Activated naive CD8-positive, alpha-beta T cell (primary cell): ENCODE data around the gene WIF1.

Experiments
- H3K27ac Mint-ChIP-seq: one replicate; pipeline ENCODE4 v1.8.0; 2021; ENCODE audit warnings: mixed read lengths
- H3K27me3 Mint-ChIP-seq: one replicate; pipeline ENCODE4 v1.8.0; 2021; ENCODE audit warnings: mixed read lengths
- H3K36me3 Mint-ChIP-seq: one replicate; pipeline ENCODE4 v1.8.0; 2021; ENCODE audit warnings: mixed read lengths
- H3K4me1 Mint-ChIP-seq: one replicate; pipeline ENCODE4 v1.8.0; 2021; ENCODE audit warnings: low read depth, mixed read lengths
- H3K4me3 Mint-ChIP-seq: one replicate; pipeline ENCODE4 v1.8.0; 2021; ENCODE audit warnings: mild to moderate bottlenecking, mixed read lengths
- H3K9me3 Mint-ChIP-seq: one replicate; pipeline ENCODE4 v1.8.0; 2021; ENCODE audit warnings: low read depth, mixed read lengths

WIF1 gene

DNA sequence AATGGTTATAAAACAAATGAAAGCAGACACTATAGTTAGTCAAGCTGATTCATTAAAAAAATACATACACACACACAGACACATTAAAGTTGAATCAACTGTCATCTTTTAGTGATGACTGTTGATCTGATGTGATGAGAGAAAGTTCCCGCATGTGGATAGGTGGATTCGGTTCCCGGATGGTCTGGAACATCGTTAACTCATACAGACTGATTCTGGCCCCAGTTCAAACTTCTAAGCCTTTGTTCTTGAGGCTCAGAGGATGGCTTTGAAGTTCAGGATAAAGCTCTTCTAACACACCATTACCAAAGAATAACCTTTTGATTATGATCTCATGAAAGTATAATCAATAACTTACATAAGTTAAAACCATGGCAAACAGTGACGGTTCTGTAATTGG lies 27.5 kb downstream of the WIF1 start:
- H3K4me1 Mint-ChIP-seq = no peaks in the 10 kb centered on the region
- H3K4me3 Mint-ChIP-seq = no peak overlapping the region
- H3K27me3 Mint-ChIP-seq = peaks cover 16% of the 10 kb centered on the region
- no peak overlapping the region for H3K27ac Mint-ChIP-seq
- no peaks in the 10 kb centered on the region for H3K36me3 Mint-ChIP-seq
- no peaks in the 10 kb centered on the region for H3K9me3 Mint-ChIP-seq

DNA sequence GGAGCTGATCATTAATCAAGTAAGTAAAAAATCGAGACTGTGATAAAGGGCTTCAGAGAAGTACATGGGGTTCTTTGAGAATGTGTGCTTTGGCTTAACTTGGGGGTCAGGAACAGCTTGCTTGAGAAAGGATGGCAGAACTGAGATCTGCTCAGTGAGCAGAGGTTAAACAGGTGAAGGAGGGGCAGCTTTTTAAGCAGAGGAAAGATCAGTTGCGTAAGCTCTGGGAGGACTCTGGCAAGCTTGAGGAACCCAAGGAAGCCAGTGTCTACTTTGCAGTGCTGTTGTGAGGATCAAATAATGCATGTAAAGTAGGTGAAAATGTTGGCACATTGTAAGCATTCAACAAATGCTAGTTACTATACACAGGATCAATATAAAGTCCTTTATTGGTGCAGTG lies 30.6 kb downstream of the WIF1 start:
- Mint-ChIP-seq H3K27ac (no peak overlapping the region), H3K27me3 (peaks cover 13% of the 10 kb centered on the region), H3K9me3 (no peaks in the 10 kb centered on the region), H3K4me3 (no peak overlapping the region), H3K36me3 (no peaks in the 10 kb centered on the region), H3K4me1 (no peaks in the 10 kb centered on the region)

DNA sequence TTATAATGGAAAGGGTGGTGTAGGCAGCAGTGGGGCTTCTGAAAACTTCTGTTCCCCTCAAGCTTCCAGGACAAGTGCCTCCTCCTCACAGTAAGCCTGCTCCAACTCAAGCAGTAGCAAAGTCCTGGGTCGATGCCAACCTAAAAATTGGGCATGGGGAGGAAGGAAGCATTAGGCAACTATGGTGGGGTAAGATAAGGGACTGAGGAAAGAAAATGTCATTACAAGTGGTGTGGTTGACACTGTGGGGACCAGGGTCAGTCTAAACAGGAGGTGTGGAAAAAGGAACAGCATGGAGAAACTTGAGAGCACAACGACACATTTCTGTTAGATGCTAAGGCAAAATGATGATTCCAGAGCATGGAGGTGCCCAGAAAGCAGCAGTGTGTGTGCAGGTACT lies 34.9 kb downstream of the WIF1 start:
- no peaks in the 10 kb centered on the region for H3K9me3 Mint-ChIP-seq
- H3K27me3 Mint-ChIP-seq = peaks cover 6% of the 10 kb centered on the region
- no peak overlapping the region for H3K4me3 Mint-ChIP-seq
- no peak overlapping the region for H3K27ac Mint-ChIP-seq
- no peaks in the 10 kb centered on the region for H3K36me3 Mint-ChIP-seq
- no peaks in the 10 kb centered on the region for H3K4me1 Mint-ChIP-seq

DNA sequence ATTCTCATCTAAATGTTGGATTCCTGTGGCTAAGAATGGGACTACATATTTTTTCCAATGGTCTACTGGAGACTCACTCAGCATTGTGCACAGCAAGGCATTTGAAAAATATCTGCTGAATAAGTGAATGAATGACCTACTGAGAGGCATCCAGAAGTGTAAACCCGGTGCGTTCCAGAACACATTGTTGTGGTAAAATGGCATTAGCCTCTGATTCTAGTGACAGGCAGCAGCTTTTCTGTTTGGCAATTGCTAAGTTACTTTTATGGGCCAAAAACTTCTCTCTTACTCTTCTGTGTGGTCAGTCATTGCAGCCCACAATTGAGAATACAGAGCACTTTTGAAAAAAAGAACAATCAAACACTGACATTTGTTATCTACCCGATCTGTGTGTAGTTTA lies 36.5 kb downstream of the WIF1 start:
- H3K9me3 Mint-ChIP-seq = no peaks in the 10 kb centered on the region
- H3K27ac Mint-ChIP-seq = no peak overlapping the region
- H3K4me1 Mint-ChIP-seq = no peaks in the 10 kb centered on the region
- H3K27me3 Mint-ChIP-seq = peaks cover 6% of the 10 kb centered on the region
- no peaks in the 10 kb centered on the region for H3K36me3 Mint-ChIP-seq
- H3K4me3 Mint-ChIP-seq = no peak overlapping the region

DNA sequence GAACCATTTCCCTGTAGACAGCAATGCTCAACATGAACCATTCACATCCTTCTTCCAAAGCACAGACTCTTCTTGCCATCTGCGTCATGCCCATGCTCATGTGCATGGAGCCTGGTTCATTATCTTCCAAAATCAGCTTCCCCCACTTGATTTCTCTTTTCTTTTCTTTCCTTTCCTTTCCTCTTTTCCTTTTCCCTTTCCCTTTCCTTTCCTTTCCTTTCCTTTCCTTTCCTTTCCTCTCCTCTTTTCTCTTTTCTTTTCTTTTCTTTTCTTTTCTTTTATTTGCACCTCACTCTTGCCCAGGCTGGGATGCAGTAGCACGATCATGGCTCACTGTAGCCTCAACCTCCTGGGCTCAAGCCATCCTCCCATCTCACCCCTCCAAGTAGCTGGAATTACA lies 37.5 kb downstream of the WIF1 start:
- peaks cover 6% of the 10 kb centered on the region for H3K27me3 Mint-ChIP-seq
- H3K4me1 Mint-ChIP-seq = no peaks in the 10 kb centered on the region
- no peak overlapping the region for H3K4me3 Mint-ChIP-seq
- H3K9me3 Mint-ChIP-seq = no peaks in the 10 kb centered on the region
- no peaks in the 10 kb centered on the region for H3K36me3 Mint-ChIP-seq
- H3K27ac Mint-ChIP-seq = no peak overlapping the region

DNA sequence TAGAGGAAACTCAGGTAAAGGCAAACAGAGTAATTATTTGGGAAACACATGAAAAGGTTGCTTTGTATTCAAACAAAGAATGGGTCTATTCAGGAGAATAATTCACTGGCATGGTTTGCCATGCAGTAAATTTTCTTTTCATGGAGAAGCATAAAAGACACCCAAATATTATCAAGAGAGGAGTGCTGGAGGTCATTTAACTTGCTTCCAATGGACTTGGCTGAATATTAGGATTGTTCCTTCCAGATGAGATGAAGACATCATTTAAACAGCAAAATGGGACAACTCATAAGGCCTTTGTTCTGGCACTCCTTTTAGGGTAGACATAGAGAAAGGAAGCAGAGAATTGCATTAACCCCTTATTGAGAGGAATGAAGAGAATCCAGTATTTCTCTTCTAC lies 38.7 kb downstream of the WIF1 start:
- peaks cover 11% of the 10 kb centered on the region for H3K27me3 Mint-ChIP-seq
- no peaks in the 10 kb centered on the region for H3K9me3 Mint-ChIP-seq
- H3K36me3 Mint-ChIP-seq = no peaks in the 10 kb centered on the region
- H3K4me1 Mint-ChIP-seq = no peaks in the 10 kb centered on the region
- no peak overlapping the region for H3K27ac Mint-ChIP-seq
- no peak overlapping the region for H3K4me3 Mint-ChIP-seq

- Mint-ChIP-seq H3K9me3 (no peaks in the 10 kb centered on the region), H3K4me3 (no peak overlapping the region), H3K27ac (no peak overlapping the region), H3K27me3 (peaks cover 9% of the 10 kb centered on the region), H3K4me1 (no peaks in the 10 kb centered on the region), H3K36me3 (no peaks in the 10 kb centered on the region)
Observed at GRCh38 chr12:65081496-65081895, 39.6 kb downstream of the WIF1 start.

DNA sequence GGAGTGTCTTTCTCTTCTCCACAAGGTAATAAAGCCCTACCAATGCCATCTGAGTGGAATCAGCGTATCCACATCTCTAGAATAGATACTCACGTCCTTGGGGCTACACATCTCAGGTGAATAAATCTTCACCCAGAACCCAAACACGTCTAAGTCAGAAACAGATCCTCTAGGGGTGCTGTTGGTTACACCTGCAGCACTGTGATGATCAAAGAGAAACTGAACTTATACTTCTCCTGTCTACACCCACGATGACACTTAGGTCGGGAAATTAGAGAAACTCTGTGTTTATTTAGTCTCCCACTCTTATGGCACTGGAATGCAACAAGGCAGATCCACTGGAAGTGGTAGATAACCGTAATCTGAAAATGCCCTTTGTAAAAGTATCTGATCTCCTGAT lies 46.2 kb downstream of the WIF1 start:
- H3K27ac Mint-ChIP-seq = no peak overlapping the region
- no peaks in the 10 kb centered on the region for H3K4me1 Mint-ChIP-seq
- H3K36me3 Mint-ChIP-seq = no peaks in the 10 kb centered on the region
- H3K9me3 Mint-ChIP-seq = no peaks in the 10 kb centered on the region
- no peak overlapping the region for H3K4me3 Mint-ChIP-seq
- peaks cover 8% of the 10 kb centered on the region for H3K27me3 Mint-ChIP-seq

DNA sequence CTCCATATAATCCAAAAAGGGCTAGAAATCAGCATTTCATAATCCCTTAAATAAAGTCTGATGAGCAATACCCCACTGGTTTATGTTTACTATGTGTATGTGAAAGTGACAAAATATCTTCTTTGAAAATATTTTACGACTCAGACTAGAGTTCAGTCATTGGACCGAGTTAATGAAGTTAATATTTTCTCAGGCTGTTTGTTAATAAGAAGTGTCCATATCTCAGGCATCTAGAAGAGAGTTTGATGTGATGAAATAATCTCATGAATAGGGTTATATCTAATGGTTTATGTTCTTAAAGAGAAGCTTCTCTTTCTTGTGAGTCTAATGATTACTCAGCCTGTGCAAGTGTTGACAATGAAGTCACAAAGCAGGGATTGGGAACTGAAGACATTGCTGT lies 51.8 kb downstream of the WIF1 start:
- no peak overlapping the region for H3K4me3 Mint-ChIP-seq
- H3K4me1 Mint-ChIP-seq = no peaks in the 10 kb centered on the region
- no peaks in the 10 kb centered on the region for H3K36me3 Mint-ChIP-seq
- H3K27ac Mint-ChIP-seq = no peak overlapping the region
- peaks cover 9% of the 10 kb centered on the region for H3K27me3 Mint-ChIP-seq
- no peaks in the 10 kb centered on the region for H3K9me3 Mint-ChIP-seq

DNA sequence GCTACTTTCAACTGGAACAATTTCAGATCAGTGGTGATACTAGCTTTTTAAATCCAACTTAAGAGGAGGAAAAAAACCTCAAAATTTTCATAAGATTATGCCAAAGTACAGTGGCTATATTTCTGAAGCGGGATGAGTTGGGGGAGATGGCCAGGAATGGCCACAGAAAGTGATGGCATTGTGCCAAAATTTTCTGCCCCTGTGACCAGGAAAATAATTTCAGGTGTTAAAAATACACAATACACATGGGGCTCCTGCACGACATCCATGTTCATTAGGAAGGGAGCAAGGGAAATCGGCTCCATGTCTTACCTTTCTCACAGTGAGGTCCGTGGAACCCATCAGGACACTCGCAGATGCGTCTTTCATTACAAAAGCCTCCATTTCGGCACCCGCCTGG lies 53.7 kb downstream of the WIF1 start:
- no peak overlapping the region for H3K27ac Mint-ChIP-seq
- H3K4me1 Mint-ChIP-seq = no peaks in the 10 kb centered on the region
- no peak overlapping the region for H3K4me3 Mint-ChIP-seq
- H3K36me3 Mint-ChIP-seq = no peaks in the 10 kb centered on the region
- no peaks in the 10 kb centered on the region for H3K9me3 Mint-ChIP-seq
- H3K27me3 Mint-ChIP-seq = peaks cover 10% of the 10 kb centered on the region

DNA sequence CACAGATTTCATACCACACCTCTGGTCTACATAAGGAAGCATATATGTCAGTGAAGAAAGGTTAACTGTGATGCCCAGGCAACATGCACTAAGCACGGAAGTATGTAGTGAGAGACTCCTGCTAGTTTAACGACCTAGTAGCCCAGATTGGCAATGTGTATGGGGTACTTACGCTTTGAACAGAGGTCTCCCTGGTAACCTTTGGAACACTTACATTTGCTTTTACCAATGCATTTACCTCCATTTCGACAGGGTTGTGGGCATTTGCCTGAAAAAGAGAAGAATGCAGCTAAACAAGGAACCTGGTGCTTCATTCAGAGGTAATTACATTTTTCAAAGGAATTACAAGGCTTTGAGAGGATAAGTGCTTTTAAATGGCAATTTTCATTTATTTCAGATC lies 65.2 kb downstream of the WIF1 start:
- no peaks in the 10 kb centered on the region for H3K9me3 Mint-ChIP-seq
- peaks cover 3% of the 10 kb centered on the region for H3K36me3 Mint-ChIP-seq
- no peak overlapping the region for H3K4me3 Mint-ChIP-seq
- no peaks in the 10 kb centered on the region for H3K4me1 Mint-ChIP-seq
- no peak overlapping the region for H3K27ac Mint-ChIP-seq
- peaks cover 10% of the 10 kb centered on the region for H3K27me3 Mint-ChIP-seq

DNA sequence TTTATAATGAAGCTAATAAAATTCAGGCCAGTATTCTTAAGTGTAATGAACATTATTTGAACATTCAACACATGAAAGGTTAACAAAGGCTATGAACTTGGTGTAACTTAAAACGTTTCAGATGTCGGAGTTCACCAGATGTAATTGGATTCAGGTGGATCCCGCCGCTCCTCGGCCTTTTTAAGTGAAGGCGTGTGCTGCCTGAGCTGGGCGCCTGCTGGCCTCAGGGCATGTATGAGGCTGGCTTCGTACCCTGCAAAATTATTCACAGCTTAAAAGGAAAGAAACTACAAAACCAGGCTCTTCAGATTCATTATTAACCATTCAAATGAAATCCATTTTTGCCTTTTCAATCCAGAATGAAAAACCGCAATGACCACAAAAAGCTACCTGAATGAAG lies 69.9 kb downstream of the WIF1 start:
- Mint-ChIP-seq H3K36me3 (no peaks in the 10 kb centered on the region), H3K9me3 (no peaks in the 10 kb centered on the region), H3K4me3 (no peak overlapping the region), H3K27me3 (peaks cover 6% of the 10 kb centered on the region), H3K4me1 (no peaks in the 10 kb centered on the region), H3K27ac (no peak overlapping the region)

GRCh38 chr12:65045269-65045668 lies 75.8 kb downstream of the WIF1 start:
- Mint-ChIP-seq H3K36me3 (no peaks in the 10 kb centered on the region), H3K9me3 (no peaks in the 10 kb centered on the region), H3K27me3 (peaks cover 9% of the 10 kb centered on the region), H3K4me1 (no peaks in the 10 kb centered on the region), H3K27ac (no peak overlapping the region), H3K4me3 (no peak overlapping the region)

- no peak overlapping the region for H3K4me3 Mint-ChIP-seq
- no peak overlapping the region for H3K27ac Mint-ChIP-seq
Observed at GRCh38 chr12:65039301-65039700, 81.8 kb downstream of the WIF1 start.

GRCh38 chr12:65025136-65025535 lies 96.0 kb downstream of the WIF1 start:
- Mint-ChIP-seq H3K27me3 (peaks cover 12% of the 10 kb centered on the region), H3K27ac (no peak overlapping the region)

More at GRCh38 chr12:65039301-65039700, 81.8 kb downstream of the WIF1 start:
- Mint-ChIP-seq H3K27me3 (peaks cover 8% of the 10 kb centered on the region), H3K4me1 (no peaks in the 10 kb centered on the region), H3K9me3 (no peaks in the 10 kb centered on the region), H3K36me3 (no peaks in the 10 kb centered on the region)

DNA sequence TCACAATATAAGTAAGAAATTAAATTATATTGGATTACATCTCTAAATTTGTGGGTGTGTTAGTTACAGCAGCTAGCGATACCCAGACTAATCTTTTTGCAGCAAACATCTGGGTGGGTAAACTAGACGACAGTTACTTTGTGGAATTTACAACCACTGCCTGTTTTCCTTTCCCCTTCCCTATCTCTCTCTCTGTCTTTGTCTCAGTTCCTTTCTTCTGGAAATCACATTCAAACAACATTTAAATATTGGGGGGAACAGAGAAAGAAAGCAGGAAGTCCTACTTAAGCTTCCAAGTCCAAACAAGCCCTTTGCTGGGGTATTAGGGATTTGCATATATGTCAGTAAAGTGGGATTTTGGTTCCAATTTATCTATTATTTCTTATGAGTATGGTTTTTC lies 97.6 kb downstream of the WIF1 start:
- Mint-ChIP-seq H3K4me1 (no peaks in the 10 kb centered on the region), H3K9me3 (peaks cover 4% of the 10 kb centered on the region), H3K27me3 (peaks cover 12% of the 10 kb centered on the region), H3K36me3 (no peaks in the 10 kb centered on the region), H3K27ac (no peak overlapping the region), H3K4me3 (no peak overlapping the region)

More at GRCh38 chr12:65025136-65025535, 96.0 kb downstream of the WIF1 start:
- no peak overlapping the region for H3K4me3 Mint-ChIP-seq
- H3K9me3 Mint-ChIP-seq = peaks cover 4% of the 10 kb centered on the region
- H3K4me1 Mint-ChIP-seq = no peaks in the 10 kb centered on the region
- H3K36me3 Mint-ChIP-seq = no peaks in the 10 kb centered on the region

GRCh38 chr12:65022960-65023359 lies 98.1 kb downstream of the WIF1 start:
- no peaks in the 10 kb centered on the region for H3K4me1 Mint-ChIP-seq
- H3K36me3 Mint-ChIP-seq = no peaks in the 10 kb centered on the region
- no peak overlapping the region for H3K27ac Mint-ChIP-seq
- peaks cover 4% of the 10 kb centered on the region for H3K9me3 Mint-ChIP-seq
- no peak overlapping the region for H3K4me3 Mint-ChIP-seq
- peaks cover 12% of the 10 kb centered on the region for H3K27me3 Mint-ChIP-seq
